OCI-LY3 (cell line): Measurements from ENCODE around the gene HIBADH.

Source experiments
- H2AFZ ChIP-seq: fragments of 200-600, 300-600 bp; shearing (Covaris generic); 2 replicates; pipeline ENCODE4 v1.6.0; 2014; ENCODE audit warnings: antibody characterized with exemption, low read depth, low read length
- H3K27ac ChIP-seq: fragments of 200-600, 300-600 bp; sonication (generic); 2 replicates; pipeline ENCODE4 v1.5.1; 2014; ENCODE audit warnings: mild to moderate bottlenecking, low read length, moderate library complexity, mixed read lengths
- H3K27me3 ChIP-seq: fragments of 200-600, 300-600 bp; sonication (generic); 2 replicates; pipeline ENCODE4 v1.6.1; 2014; ENCODE audit warnings: low read depth, low read length, mixed read lengths
- H3K36me3 ChIP-seq: fragments of 200-600, 300-600 bp; sonication (generic); replicated peaks from 2 replicates; pipeline ENCODE3; 2014; ENCODE audit warnings: low read depth, low read length, mixed read lengths
- H3K4me1 ChIP-seq: fragments of 300-600, 200-600 bp; sonication (generic); 2 replicates; pipeline ENCODE4 v1.6.1; 2014; ENCODE audit warnings: low read length, mixed read lengths
- H3K4me2 ChIP-seq: fragments of 200-600, 300-600 bp; sonication (generic); 2 replicates; pipeline ENCODE4 v1.6.1; 2014; ENCODE audit warnings: low read length, mixed read lengths
- H3K4me3 ChIP-seq: fragments of 300-600, 200-600 bp; sonication (generic); 2 replicates; pipeline ENCODE4 v1.5.1; 2014; ENCODE audit warnings: antibody characterized with exemption, mild to moderate bottlenecking, low read length, moderate library complexity
- H3K79me2 ChIP-seq: fragments of 300-600, 200-600 bp; shearing (Covaris generic); 2 replicates; pipeline ENCODE4 v1.6.1; 2014; ENCODE audit warnings: mild to moderate bottlenecking, low read length, mixed read lengths
- H3K9ac ChIP-seq: fragments of 300-600, 200-600 bp; shearing (Covaris generic); 2 replicates; pipeline ENCODE4 v1.6.0; 2014; ENCODE audit warnings: mild to moderate bottlenecking, low read length, moderate library complexity
- H3K9me3 ChIP-seq: fragments of 200-600, 300-600 bp; shearing (Covaris generic); 2 replicates; pipeline ENCODE4 v1.6.1; 2014; ENCODE audit warnings: low read length, mixed read lengths; ENCODE audit not compliant: insufficient read depth
- H4K20me1 ChIP-seq: fragments of 200-600, 300-600 bp; sonication (generic); 2 replicates; pipeline ENCODE4 v1.6.1; 2016; ENCODE audit warnings: low read length, mixed read lengths; ENCODE audit not compliant: insufficient read depth
- CTCF ChIP-seq: fragments of 200-600, 300-600 bp; sonication (generic); IDR thresholded peaks from 2 replicates; pipeline ENCODE4 v1.5.1; 2014; ENCODE audit warnings: antibody characterized with exemption, low read length, low read depth
- EZH2phosphoT487 ChIP-seq: fragments of 200-600 bp; shearing (Covaris generic); IDR thresholded peaks from 2 replicates; pipeline ENCODE4 v1.6.1; 2018; ENCODE audit warnings: antibody characterized with exemption, mixed run types, low read depth

HIBADH gene

GRCh38 chr7:27546610-27547009 lies 116.1 kb downstream of the HIBADH start:
- H3K4me3 ChIP-seq: no peak overlapping the region
- H3K27me3 ChIP-seq: no peaks in the 10 kb centered on the region
- H3K79me2 ChIP-seq: no peaks in the 10 kb centered on the region
- no peaks in the 10 kb centered on the region for H3K4me1 ChIP-seq
- TF ChIP-seq EZH2phosphoT487 (no peak), CTCF (no peak)
- H3K27ac ChIP-seq: no peak overlapping the region
- H3K4me2 ChIP-seq: no peak overlapping the region
- H3K9ac ChIP-seq: no peak overlapping the region
- peaks cover 3% of the 10 kb centered on the region for H3K36me3 ChIP-seq
- no peaks in the 10 kb centered on the region for H4K20me1 ChIP-seq
- no peaks in the 10 kb centered on the region for H3K9me3 ChIP-seq
- H2AFZ ChIP-seq: no peak overlapping the region

GRCh38 chr7:27535795-27536194 lies 126.9 kb downstream of the HIBADH start:
- TF ChIP-seq EZH2phosphoT487: no peak
- TF ChIP-seq CTCF: no peak
- Histone ChIP-seq H3K4me2 (no peak overlapping the region), H3K9me3 (no peaks in the 10 kb centered on the region), H4K20me1 (no peaks in the 10 kb centered on the region), H3K27me3 (no peaks in the 10 kb centered on the region), H3K27ac (no peak overlapping the region), H3K36me3 (no peaks in the 10 kb centered on the region), H2AFZ (no peak overlapping the region), H3K79me2 (no peaks in the 10 kb centered on the region), H3K9ac (no peak overlapping the region), H3K4me1 (no peaks in the 10 kb centered on the region), H3K4me3 (no peak overlapping the region)

DNA sequence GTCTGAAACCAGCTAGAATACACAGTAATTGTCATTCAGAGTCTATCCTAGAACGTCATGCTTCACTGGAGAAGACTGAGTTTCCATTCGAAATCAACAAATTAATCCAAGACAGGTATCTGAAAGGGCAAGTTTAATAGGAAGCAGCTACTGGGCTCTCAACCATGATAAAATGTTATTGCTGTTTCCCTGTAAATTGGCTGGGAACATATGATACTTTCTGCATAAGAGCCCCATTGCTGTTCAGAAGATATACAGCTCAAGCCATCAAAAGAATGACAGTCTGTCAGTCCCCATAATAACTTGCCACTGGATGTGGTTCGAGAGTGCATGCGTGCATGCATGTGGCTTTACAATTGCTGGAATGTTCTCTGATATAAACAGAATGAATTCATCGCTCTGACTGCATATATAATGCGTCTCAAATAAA lies 129.0 kb downstream of the HIBADH start:
- Histone ChIP-seq H3K4me1 (no peaks in the 10 kb centered on the region), H3K9ac (no peak overlapping the region), H3K36me3 (no peaks in the 10 kb centered on the region), H3K4me2 (no peak overlapping the region), H3K9me3 (no peaks in the 10 kb centered on the region), H3K27me3 (no peaks in the 10 kb centered on the region), H2AFZ (no peak overlapping the region), H3K4me3 (no peak overlapping the region), H4K20me1 (no peaks in the 10 kb centered on the region), H3K27ac (no peak overlapping the region), H3K79me2 (no peaks in the 10 kb centered on the region)
- TF ChIP-seq EZH2phosphoT487: no peak

GRCh38 chr7:27532314-27532713 lies 130.4 kb downstream of the HIBADH start:
- Histone ChIP-seq H3K4me2 (no peak overlapping the region), H4K20me1 (no peaks in the 10 kb centered on the region), H3K4me3 (no peak overlapping the region), H3K9ac (no peak overlapping the region), H2AFZ (no peak overlapping the region), H3K27ac (no peak overlapping the region), H3K27me3 (no peaks in the 10 kb centered on the region), H3K79me2 (no peaks in the 10 kb centered on the region), H3K4me1 (no peaks in the 10 kb centered on the region), H3K36me3 (no peaks in the 10 kb centered on the region), H3K9me3 (no peaks in the 10 kb centered on the region)
- TF ChIP-seq EZH2phosphoT487: no peak
- no peak for TF ChIP-seq CTCF

- H3K9ac ChIP-seq: no peak overlapping the region
- no peak overlapping the region for H3K4me2 ChIP-seq
- H3K27ac ChIP-seq: no peak overlapping the region
- H2AFZ ChIP-seq: no peak overlapping the region
- H4K20me1 ChIP-seq: no peaks in the 10 kb centered on the region
- H3K27me3 ChIP-seq: no peaks in the 10 kb centered on the region
- H3K36me3 ChIP-seq: no peaks in the 10 kb centered on the region
- no peak for TF ChIP-seq EZH2phosphoT487
- no peak for TF ChIP-seq CTCF
- no peaks in the 10 kb centered on the region for H3K4me1 ChIP-seq
- no peaks in the 10 kb centered on the region for H3K79me2 ChIP-seq
- no peaks in the 10 kb centered on the region for H3K9me3 ChIP-seq
- H3K4me3 ChIP-seq: no peak overlapping the region
Observed at GRCh38 chr7:27527348-27527714, 135.4 kb downstream of the HIBADH start.
